Raji (cell line): Measurements from ENCODE around the gene LRMDA.

ENCODE experiments used
- POLR2A ChIP-seq: IDR thresholded peaks from 2 replicates; pipeline ENCODE4 v1.6.1; 2011; ENCODE audit warnings: low read depth, low read length, control low read depth; ENCODE audit not compliant: insufficient read depth

LRMDA gene

DNA sequence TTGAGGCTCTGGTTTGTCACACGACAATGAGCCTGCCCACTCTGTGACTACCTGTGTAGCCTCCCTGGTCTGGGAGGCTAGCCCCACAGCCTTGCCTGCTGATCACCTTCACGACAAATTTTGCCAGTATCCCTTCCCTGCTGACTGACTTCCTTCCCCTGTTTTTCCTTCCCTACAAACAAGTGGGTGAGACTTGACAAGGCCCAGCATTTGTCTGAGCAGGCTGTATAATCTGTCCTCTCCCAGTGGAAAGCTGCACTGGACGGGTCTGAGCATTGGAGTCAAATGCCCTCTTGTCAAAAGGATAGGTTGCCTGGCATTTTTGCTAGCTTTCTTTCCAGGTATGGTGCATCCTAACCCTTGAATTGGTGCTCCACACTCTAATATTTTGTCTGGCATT is 1117.7 kb downstream of the LRMDA start:
- no peak for TF ChIP-seq POLR2A

DNA sequence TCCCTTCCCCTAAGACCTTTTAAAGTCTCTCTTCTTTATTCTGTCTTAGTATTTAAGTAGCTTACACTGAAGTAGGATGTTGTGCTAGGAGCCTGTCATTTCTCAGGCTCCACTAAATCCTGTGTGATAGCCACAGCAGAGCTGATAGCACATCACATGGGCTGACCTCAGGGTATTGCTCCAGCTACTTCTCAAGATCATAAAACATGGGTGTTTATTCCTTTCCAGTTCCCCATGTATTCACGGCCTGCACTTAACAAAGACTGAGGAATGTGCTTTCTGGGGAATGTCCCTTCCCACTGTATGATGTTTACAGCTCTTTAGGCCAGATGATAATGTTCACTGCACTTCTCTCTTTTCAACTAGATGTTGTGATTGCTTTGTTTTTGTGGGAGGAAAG is 1119.4 kb downstream of the LRMDA start:
- no peak for TF ChIP-seq POLR2A

DNA sequence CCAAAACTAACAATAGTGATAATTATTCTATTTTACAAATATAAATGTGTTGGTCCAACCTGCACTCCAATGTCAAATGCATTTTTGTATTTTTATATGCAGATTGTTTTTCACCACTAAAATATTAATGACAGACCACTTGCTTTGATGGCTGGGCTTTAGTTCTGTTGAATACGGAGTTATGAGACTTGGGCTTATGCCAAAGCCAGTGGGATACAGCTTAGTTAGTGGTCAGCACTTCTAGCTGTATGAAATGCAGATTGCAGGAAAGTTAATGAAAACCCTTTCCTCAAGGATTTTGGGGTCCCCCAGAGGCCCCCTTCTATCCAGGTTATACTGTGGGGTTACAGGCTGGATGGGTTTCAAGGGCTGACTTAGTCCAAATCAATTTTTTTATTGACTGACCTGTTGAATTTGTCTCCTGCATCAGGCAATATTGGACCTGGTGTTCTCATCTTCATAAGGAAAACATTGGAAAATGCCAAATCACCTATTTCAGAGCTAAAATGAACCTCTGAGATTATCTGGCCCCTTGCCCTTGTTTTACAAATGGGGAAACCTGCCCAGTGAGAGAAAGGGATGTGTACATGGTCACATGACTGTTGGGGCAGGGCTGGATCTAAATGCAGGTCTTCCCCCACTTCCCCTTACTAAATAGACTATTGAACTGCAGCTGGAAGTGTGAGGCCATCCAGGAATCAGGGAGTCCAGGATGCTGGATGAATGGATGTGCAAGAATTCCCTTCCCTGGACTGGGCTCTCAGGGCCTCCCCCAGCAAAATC is 1120.9 kb downstream of the LRMDA start:
- TF ChIP-seq POLR2A, result no peak

DNA sequence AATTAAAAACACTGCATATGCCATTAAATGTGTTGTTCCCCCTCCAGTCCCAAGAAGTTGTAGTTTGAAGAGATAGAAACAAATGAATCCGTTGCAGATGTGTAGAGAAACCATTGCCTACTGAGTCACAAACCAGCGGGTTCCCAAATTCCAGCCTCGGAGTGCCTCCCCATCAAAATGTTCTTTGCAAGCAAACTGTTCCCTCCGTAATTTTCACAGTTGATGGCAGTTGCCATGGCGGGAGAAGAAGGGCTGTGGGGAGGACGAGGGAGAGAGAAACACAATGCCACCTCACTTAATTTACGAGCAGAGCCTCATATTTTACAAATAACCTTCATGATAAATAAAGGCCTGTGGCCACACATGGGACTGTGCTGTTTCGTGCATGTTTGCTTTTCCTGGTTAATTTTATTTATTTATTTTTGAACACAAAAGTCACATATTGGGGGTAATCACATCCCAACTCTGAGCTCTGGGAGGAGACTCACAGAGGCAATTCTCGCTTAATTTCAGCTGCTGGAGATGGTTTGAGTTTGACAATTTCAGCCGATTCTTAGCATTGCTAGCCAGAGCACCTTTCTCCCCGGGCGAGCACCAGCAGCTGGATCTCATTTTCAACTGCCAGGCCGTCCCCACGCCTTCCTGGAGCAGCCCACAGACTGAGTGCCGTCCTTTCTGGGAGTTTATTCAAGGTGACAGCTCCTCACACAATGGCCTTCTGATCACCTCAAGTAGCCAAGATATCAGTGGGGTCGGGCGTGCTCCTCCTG is 1122.0 kb downstream of the LRMDA start:
- no peak for TF ChIP-seq POLR2A

DNA sequence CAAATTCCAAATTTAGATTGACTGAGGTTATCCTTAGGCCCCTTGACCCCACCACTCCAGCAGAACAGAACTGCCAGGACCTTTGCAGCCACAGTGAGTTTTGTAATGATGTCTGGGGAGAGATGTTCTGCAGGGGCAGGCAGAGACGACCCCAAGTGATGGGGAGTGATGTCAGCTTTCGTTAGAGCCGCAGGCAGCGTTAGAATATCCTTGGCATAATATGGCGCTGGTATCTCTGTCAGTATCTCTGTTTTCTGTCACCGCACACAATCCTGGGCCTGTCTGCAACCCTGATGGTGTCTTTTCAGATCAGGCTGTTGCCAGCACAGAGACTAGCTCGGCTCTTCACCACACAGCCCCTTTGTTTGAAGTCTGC is 1122.6 kb downstream of the LRMDA start:
- TF ChIP-seq POLR2A, result no peak

DNA sequence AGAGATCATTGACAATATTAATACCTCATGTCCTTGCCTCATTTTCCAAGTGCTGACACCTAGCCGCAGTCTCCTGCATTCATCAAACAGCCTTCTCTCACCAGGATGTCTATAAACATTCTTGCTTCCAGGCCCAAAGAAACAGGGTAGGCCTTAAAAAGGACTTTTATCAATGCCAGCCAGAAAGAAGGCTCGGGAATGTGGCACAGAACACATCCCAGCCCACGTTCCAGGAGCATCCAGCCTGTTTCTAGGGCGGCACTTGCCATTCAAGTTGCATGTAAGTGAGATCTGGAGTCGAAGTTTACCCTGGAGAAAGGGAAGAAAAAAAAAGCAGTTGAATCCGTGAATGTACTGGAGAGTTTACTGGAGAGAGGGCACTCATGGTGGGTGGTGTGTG is 1123.1 kb downstream of the LRMDA start:
- no peak for TF ChIP-seq POLR2A

DNA sequence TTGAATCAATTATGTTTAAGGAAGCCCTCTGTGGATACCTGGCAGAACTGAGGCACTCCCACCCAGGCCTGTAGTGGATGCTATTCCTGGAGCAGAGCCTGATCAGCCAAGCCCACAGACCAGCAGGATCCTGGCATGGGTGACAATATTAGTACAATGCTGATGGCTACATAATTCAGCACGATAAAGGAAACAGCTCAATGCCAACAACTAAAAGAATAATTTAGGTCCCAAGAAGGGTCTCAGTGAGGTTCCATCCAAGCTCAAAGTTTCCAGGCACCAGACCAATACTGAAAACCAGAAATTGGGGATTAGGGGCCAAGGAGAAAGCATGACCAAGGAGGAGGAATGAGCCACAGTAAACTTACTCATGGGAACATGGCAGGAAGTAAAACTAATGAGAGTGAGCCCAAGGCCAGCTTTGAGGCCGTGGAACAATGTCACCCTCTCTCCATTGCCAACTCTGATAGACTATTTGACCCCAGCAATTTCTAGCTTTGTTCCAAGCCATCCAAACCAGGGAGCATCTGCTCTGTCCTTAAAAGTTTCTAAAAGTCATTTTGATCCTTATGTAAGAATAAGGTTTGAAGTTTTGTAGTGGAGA is 1123.7 kb downstream of the LRMDA start:
- no peak for TF ChIP-seq POLR2A

DNA sequence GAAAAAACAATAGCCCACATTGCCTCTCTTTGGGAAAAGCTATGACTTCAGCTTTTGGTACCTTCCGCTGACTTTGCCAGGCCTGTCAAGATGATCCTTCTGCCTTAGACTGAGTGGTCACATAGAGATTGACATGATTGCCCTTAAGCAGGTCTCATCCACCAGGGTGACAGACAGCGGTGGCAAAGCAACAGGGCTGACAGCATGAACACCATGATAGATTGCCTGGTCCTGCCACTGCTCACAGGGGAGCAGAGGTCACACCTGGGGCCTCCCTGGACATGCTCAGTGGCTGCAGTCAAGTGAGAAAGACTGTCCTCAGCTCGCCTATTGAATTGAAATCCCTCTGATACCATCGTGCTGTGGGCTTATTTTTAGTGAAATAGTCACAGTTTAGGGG is 1125.9 kb downstream of the LRMDA start:
- no peak for TF ChIP-seq POLR2A

DNA sequence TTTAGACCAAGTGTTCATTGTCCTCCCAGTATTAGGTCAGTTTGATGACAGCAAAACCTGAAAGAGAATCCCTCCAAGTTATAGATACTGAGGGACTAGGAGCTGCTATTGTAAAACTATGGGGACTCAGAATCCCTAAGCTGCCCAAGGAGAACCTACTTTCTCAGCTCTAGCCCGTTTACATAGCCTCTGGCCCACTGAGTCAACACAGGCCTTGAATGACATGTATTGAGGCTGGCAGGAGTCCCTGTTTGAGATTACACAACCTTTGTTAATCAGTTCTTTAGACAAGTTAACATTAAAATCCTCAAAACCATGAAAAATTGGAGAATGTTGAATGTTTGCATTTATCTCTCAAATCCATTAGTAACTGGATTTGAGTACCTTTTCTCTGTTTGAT is 1127.2 kb downstream of the LRMDA start:
- no peak for TF ChIP-seq POLR2A

DNA sequence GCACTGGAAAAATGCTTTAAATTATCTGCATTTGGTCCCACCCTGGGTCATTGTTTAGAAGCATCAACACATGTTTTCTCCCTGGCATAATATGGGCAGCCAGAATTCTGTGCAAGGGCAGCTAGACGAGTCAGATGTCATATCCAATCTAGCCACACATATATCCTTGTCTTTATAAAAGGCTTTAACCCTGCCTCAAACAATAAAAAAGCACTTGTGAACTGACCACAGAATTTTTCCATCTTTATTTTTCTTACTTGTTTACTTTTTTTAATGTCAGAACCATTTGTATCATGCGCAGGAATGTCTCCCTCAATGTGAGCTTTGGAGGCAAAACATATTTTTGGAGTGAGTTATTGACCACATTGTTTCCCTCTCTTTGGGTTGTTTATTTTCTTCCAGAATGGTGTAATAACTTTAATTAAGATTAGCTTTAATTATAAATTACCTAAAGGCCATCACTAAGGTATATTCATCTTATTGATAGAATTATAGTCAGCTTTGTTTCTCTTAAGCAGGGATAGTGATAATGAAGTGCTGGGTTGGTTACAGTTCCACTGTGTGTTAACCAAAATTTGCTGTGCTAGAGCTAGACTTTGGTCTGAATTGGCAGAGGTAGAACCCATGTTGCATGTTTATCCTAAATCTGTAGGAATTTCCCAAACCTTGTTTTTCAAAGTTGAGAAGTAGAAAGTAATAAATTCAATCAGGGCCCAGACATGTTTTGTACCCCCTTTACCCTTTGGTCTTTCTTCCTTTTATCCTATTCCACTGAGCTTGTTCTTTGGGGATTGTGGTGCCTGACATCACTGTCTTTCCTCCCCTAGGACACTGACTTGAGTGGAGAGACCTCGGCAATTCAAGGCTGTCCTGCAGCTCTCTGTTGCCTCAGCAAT is 1127.8 kb downstream of the LRMDA start:
- no peak for TF ChIP-seq POLR2A

DNA sequence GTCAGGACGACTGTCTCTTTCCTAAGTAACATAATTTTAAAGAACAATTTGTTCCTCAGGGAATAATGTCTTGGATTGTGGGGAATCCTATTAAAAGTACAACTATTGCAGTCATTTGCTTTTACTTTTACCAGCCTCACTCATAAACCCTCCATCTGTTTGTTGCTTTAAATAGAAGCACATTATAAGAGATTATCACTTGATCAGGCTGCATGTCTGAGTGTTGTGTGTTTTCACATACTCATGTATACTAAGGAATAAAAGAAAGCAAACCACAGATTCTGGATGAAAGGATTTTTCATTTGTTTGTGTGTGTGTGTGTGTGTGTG is 1128.4 kb downstream of the LRMDA start:
- no peak for TF ChIP-seq POLR2A

DNA sequence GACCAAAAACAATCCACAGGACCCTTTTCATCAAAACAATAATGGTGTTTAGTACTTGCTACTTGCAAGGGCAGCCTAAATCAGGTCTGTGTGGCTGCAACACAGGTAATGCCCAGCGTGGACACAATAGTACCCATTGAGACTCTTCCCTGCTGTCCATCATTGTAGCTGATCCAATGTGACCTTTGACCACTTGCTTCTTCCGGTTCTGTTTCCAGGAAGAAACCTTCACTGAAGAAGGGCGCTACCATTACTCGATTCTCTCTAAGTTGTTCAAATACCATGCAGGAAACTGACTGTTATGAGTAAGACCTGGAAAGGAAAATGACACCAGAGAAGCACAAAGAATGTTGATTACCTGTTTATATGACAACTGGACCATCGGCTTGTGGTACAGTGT is 1128.9 kb downstream of the LRMDA start:
- no peak for TF ChIP-seq POLR2A

DNA sequence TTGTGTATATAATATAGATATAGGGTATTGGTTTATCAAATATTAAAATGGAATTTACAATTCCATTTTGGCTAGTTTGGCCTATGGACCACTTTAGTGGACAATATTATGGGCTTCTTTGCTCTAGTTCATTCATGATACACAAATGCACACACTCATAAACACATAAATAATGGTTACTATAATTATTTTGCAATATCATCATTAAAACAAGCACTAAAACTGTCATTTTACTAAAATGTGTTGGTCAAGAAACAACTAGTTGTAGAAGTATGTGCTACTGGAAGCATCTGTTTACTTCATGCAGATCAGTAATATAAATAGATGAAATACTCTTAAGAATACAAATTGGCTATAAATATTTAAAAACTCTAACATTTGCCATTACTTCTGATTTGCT is 1131.9 kb downstream of the LRMDA start:
- TF ChIP-seq POLR2A, result no peak

DNA sequence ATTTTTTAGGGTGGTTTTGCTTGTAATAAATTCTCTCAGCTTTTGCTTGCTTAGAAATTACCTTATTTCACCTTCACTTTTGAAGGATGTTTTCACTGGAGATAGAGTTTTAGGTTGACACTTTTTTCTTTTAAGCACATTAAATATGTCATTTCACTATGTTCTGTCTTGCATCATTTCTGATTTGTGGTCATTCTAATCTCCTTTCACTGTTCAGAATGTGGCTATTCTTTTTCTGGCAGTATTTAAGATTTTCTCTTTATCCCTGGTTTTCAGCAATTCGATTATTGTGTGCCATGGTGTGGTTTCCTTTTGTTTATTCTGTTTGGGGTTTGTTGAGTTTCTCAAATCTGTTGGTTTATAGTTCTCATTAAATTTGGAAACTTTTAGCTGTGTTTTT is 1140.6 kb downstream of the LRMDA start:
- TF ChIP-seq POLR2A, result no peak

DNA sequence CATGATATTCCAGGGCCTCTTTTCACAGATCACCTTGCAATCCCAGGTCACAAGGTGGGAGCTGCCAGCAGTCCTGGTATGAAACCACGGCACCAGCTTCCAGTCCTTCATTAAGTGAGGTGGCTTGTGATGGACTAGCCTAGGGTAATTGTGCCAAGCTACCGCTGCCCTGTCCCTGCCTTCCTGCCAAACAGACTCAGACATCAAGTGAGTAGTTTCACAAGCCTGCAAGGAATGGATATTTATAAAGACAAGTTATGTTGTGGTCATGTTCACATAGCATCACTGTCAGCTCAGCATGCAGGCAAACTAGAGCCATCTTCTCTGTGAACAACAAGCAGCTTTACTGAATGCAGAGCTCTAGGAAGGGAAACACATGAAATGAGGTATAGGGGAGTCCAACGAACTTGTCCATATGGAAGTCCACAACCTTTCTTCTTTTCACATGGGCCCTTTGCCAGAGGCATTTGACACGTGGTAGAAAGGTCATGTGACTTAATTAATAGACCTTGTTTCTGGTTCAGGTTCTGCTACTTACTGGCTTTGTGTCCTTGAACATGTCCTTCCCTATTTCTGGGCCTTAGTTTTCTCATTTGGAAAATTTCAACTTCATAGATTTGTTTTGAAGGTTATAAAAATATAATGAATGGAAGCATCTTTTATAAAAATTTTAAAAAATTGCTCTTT is 1145.0 kb downstream of the LRMDA start:
- TF ChIP-seq POLR2A, result no peak
